H9 (cell line): ENCODE measurements around the gene SREK1IP1. TPM values are rescaled to one million over a fixed set of nuclear protein-coding genes. Genes with fewer than 3 reads are reported as not detected.

Experiments used
- DNase-seq: peaks from one replicate; pipeline ENCODE4 v3.0.0-alpha.2; 2017
- H2AFZ ChIP-seq: one replicate; pipeline ENCODE4 v1.6.1; 2013; ENCODE audit warnings: mild to moderate bottlenecking, low read length, control low read depth, moderate library complexity
- H2AK5ac ChIP-seq: 2 replicates; pipeline ENCODE4 v1.6.1; 2013; ENCODE audit warnings: low read length, control low read depth, mixed read lengths; ENCODE audit not compliant: insufficient read length
- H2BK120ac ChIP-seq: one replicate; pipeline ENCODE4 v1.6.1; 2013; ENCODE audit warnings: low read depth, mild to moderate bottlenecking, low read length, control low read depth, inconsistent platforms; ENCODE audit not compliant: poor library complexity, severe bottlenecking
- H2BK12ac ChIP-seq: 2 replicates; pipeline ENCODE4 v1.6.1; 2013; ENCODE audit warnings: low read length, control low read depth, mixed read lengths, low read depth; ENCODE audit not compliant: insufficient read length
- H2BK15ac ChIP-seq: 2 replicates; pipeline ENCODE4 v1.6.1; 2013; ENCODE audit warnings: low read depth, low read length, control low read depth
- H2BK20ac ChIP-seq: one replicate; pipeline ENCODE4 v1.6.1; 2013; ENCODE audit warnings: low read depth, mild to moderate bottlenecking, low read length, control low read depth, inconsistent platforms; ENCODE audit not compliant: poor library complexity, severe bottlenecking
- H2BK5ac ChIP-seq: 2 replicates; pipeline ENCODE4 v1.6.1; 2013; ENCODE audit warnings: low read length, control low read depth, mixed read lengths; ENCODE audit not compliant: insufficient read length
- H3K14ac ChIP-seq: 2 replicates; pipeline ENCODE4 v1.6.1; 2013; ENCODE audit warnings: low read length, control low read depth; ENCODE audit not compliant: insufficient read depth
- H3K18ac ChIP-seq: 2 replicates; pipeline ENCODE4 v1.6.1; 2013; ENCODE audit warnings: low read depth, mild to moderate bottlenecking, mixed read lengths, low read length, control low read depth; ENCODE audit not compliant: insufficient read length
- H3K23ac ChIP-seq: 2 replicates; pipeline ENCODE4 v1.6.1; 2013; ENCODE audit warnings: low read length, control low read depth, mixed read lengths, low read depth; ENCODE audit not compliant: insufficient read length
- H3K23me2 ChIP-seq: 2 replicates; pipeline ENCODE4 v1.6.1; 2013; ENCODE audit warnings: low read depth, mild to moderate bottlenecking, mixed read lengths, low read length, control low read depth; ENCODE audit not compliant: insufficient read length, poor library complexity, severe bottlenecking
- H3K27ac ChIP-seq: 2 replicates; pipeline ENCODE4 v1.5.1; 2013; ENCODE audit warnings: low read length, control low read depth, mixed read lengths, low read depth; ENCODE audit not compliant: insufficient read length
- H3K27me3 ChIP-seq: 2 replicates; pipeline ENCODE4 v1.6.1; 2013; ENCODE audit warnings: low read length, control low read depth, inconsistent platforms; ENCODE audit not compliant: insufficient read depth
- H3K4ac ChIP-seq: 2 replicates; pipeline ENCODE4 v1.6.1; 2013; ENCODE audit warnings: low read depth, mild to moderate bottlenecking, control low read depth, inconsistent platforms, low read length, moderate library complexity
- H3K4me1 ChIP-seq: 2 replicates; pipeline ENCODE4 v1.6.1; 2013; ENCODE audit warnings: low read length, control low read depth, inconsistent platforms; ENCODE audit not compliant: insufficient read depth
- H3K4me2 ChIP-seq: 2 replicates; pipeline ENCODE4 v1.6.1; 2013; ENCODE audit warnings: low read length, control low read depth, mixed read lengths; ENCODE audit not compliant: insufficient read length, insufficient read depth
- H3K56ac ChIP-seq: 2 replicates; pipeline ENCODE4 v1.6.1; 2013; ENCODE audit warnings: low read depth, mild to moderate bottlenecking, mixed read lengths, low read length, control low read depth; ENCODE audit not compliant: insufficient read length
- H3K79me1 ChIP-seq: 2 replicates; pipeline ENCODE4 v1.6.1; 2013; ENCODE audit warnings: low read depth, mild to moderate bottlenecking, moderate library complexity, low read length, control low read depth, inconsistent platforms; ENCODE audit not compliant: insufficient read depth, poor library complexity, severe bottlenecking
- H3K79me2 ChIP-seq: 2 replicates; pipeline ENCODE4 v1.6.1; 2013; ENCODE audit warnings: low read length, control low read depth, inconsistent platforms; ENCODE audit not compliant: insufficient read depth
- H3K9ac ChIP-seq: 2 replicates; pipeline ENCODE4 v1.6.1; 2013; ENCODE audit warnings: low read length, control low read depth, mixed read lengths; ENCODE audit not compliant: insufficient read length; ENCODE audit errors: extremely low read depth
- H3K9me3 ChIP-seq: one replicate; pipeline ENCODE4 v1.6.1; 2013; ENCODE audit warnings: low read depth, low read length, inconsistent platforms; ENCODE audit not compliant: control insufficient read depth
- H3T11ph ChIP-seq: one replicate; pipeline ENCODE4 v1.6.1; 2013; ENCODE audit warnings: mild to moderate bottlenecking, low read length, control low read depth, inconsistent platforms
- H4K20me1 ChIP-seq: one replicate; pipeline ENCODE4 v1.6.1; 2013; ENCODE audit not compliant: control insufficient read depth, insufficient read length, insufficient read depth
- H4K5ac ChIP-seq: 2 replicates; pipeline ENCODE4 v1.6.1; 2013; ENCODE audit warnings: low read depth, mild to moderate bottlenecking, mixed read lengths, low read length, control low read depth; ENCODE audit not compliant: insufficient read length
- H4K8ac ChIP-seq: replicated peaks from 2 replicates; pipeline ENCODE4 v1.6.1; 2013; ENCODE audit warnings: low read length, control low read depth, mixed read lengths, low read depth; ENCODE audit not compliant: insufficient read length
- H4K91ac ChIP-seq: 2 replicates; pipeline ENCODE4 v1.6.1; 2013; ENCODE audit warnings: low read depth, mild to moderate bottlenecking, moderate library complexity, mixed read lengths, low read length, control low read depth; ENCODE audit not compliant: insufficient read length
- H3K27ac Mint-ChIP-seq, 3 experiments: 2 replicates in 2 of 3; 3 replicates in 1 of 3; pipeline ENCODE4 v1.8.0; 2020 to 2021; ENCODE audit warnings: mixed read lengths in 3 of 3, mild to moderate bottlenecking in 1 of 3, moderate library complexity in 1 of 3
- H3K27me3 Mint-ChIP-seq: 2 replicates; pipeline ENCODE4 v1.8.0; 2021; ENCODE audit warnings: low read depth, mild to moderate bottlenecking, moderate library complexity, mixed read lengths
- H3K36me3 Mint-ChIP-seq, 3 experiments: 2 replicates in 2 of 3; 3 replicates in 1 of 3; pipeline ENCODE4 v1.8.0; 2020 to 2021; ENCODE audit warnings: low read depth in 3 of 3, mixed read lengths in 3 of 3; ENCODE audit not compliant: insufficient read depth in 1 of 3
- H3K4me1 Mint-ChIP-seq, 2 experiments: 2 replicates each; pipeline ENCODE4 v1.8.0; 2020; ENCODE audit warnings: mixed read lengths in 2 of 2
- H3K4me3 Mint-ChIP-seq, 2 experiments: 2 replicates in 1 of 2; 3 replicates in 1 of 2; pipeline ENCODE4 v1.8.0; 2020 to 2021; ENCODE audit warnings: mild to moderate bottlenecking in 2 of 2, mixed read lengths in 2 of 2, moderate library complexity in 1 of 2
- H3K9me3 Mint-ChIP-seq, 2 experiments: 2 replicates in 1 of 2; 3 replicates in 1 of 2; pipeline ENCODE4 v1.8.0; 2020; ENCODE audit warnings: mild to moderate bottlenecking in 2 of 2, mixed read lengths in 2 of 2, moderate library complexity in 1 of 2
- WGBS: extraction: QIAGEN DNeasy Blood & Tissue Kit; methylation state at CpG from one replicate; pipeline ENCODE4 v1.1.7; 2013; ENCODE audit warnings: missing lambda C conversion rate, low lambda C conversion rate, mixed read lengths; ENCODE audit not compliant: insufficient read length; ENCODE audit errors: extremely low coverage; 5-methylcytosine and 5-hydroxymethylcytosine counted together
- total RNA-seq: library from RNA; stranded (reverse); gene quantifications from 2 replicates; pipeline ENCODE4 v1.2.1, GENCODE V29; 2021
- TF ChIP-seq, protein P1 (sequence below): fragments of 200-600 bp; sonication (generic); conservative IDR thresholded peaks from 3 replicates; pipeline ENCODE4 v1.8.0; 2021; ENCODE audit warnings: antibody characterized with exemption, mild to moderate bottlenecking

Gene SREK1IP1
- total RNA-seq, 1 experiment from 2014 or later = 28.6 TPM

DNA sequence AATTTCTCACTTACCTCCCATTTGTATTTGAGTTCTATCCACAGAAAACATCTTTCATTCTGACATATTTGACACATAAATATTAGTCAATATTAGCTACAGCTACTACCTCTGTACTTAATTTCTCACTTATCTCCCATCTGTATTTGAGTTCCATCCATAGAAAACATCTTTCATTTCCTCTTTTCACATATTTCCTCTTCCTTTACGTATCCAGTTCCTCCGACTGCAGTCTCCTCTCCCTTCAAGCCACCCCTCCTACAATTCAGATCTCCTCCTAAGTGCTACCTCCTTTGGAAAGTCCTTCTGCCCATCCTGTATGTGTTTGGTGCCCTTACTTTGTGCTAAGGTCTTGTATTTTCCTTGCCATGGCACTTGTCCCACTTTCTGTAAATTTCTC lies 1.6 kb downstream of the SREK1IP1 start:
- TF ChIP-seq, protein P1, sequence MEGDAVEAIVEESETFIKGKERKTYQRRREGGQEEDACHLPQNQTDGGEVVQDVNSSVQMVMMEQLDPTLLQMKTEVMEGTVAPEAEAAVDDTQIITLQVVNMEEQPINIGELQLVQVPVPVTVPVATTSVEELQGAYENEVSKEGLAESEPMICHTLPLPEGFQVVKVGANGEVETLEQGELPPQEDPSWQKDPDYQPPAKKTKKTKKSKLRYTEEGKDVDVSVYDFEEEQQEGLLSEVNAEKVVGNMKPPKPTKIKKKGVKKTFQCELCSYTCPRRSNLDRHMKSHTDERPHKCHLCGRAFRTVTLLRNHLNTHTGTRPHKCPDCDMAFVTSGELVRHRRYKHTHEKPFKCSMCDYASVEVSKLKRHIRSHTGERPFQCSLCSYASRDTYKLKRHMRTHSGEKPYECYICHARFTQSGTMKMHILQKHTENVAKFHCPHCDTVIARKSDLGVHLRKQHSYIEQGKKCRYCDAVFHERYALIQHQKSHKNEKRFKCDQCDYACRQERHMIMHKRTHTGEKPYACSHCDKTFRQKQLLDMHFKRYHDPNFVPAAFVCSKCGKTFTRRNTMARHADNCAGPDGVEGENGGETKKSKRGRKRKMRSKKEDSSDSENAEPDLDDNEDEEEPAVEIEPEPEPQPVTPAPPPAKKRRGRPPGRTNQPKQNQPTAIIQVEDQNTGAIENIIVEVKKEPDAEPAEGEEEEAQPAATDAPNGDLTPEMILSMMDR = no peak
- DNase-seq = no peak
- H3K4me3 Mint-ChIP-seq = peak overlapping the region; percentile 100
- Histone ChIP-seq H3K4ac (no peak overlapping the region), H3K79me2 (peaks cover 22% of the 10 kb centered on the region; the same call in 1 of the 2 replicates), H2AFZ (no peak overlapping the region), H2BK5ac (no peak overlapping the region), H3K18ac (no peak overlapping the region), H4K5ac (no peak overlapping the region), H3K14ac (no peak overlapping the region), H3K27me3 (no peaks in the 10 kb centered on the region), H3T11ph (no peak overlapping the region), H2BK120ac (no peak overlapping the region), H3K27ac (no peak overlapping the region), H3K23ac (no peak overlapping the region), H3K56ac (no peak overlapping the region), H4K20me1 (no peaks in the 10 kb centered on the region), H2BK12ac (no peak overlapping the region), H3K4me2 (peak overlapping the region; percentile 93), H2BK20ac (no peak overlapping the region), H4K8ac (no peak overlapping the region), H3K23me2 (peaks cover 4% of the 10 kb centered on the region), H3K4me1 (no peaks in the 10 kb centered on the region), H3K79me1 (peaks cover 10% of the 10 kb centered on the region), H2AK5ac (no peak overlapping the region), H4K91ac (no peak overlapping the region), H3K9me3 (no peaks in the 10 kb centered on the region), H3K9ac (no peak overlapping the region), H2BK15ac (no peak overlapping the region)
- H3K36me3 Mint-ChIP-seq = peaks cover 7 to 29% (median 26%) of the 10 kb centered on the region in 3 experiments; a peak in 5 of 7 replicates
- no peaks in the 10 kb centered on the region; a peak in 1 of 5 replicates for H3K9me3 Mint-ChIP-seq
- H3K27ac Mint-ChIP-seq = no peak overlapping the region
- 100% methylated on average over 2 of the region's 2 CpGs for WGBS
- H3K4me1 Mint-ChIP-seq = peaks cover 22 to 27% of the 10 kb centered on the region in 2 experiments
- H3K27me3 Mint-ChIP-seq = no peaks in the 10 kb centered on the region
